ENCODE data around the gene PTGER1.

The PTGER1 gene

DNA sequence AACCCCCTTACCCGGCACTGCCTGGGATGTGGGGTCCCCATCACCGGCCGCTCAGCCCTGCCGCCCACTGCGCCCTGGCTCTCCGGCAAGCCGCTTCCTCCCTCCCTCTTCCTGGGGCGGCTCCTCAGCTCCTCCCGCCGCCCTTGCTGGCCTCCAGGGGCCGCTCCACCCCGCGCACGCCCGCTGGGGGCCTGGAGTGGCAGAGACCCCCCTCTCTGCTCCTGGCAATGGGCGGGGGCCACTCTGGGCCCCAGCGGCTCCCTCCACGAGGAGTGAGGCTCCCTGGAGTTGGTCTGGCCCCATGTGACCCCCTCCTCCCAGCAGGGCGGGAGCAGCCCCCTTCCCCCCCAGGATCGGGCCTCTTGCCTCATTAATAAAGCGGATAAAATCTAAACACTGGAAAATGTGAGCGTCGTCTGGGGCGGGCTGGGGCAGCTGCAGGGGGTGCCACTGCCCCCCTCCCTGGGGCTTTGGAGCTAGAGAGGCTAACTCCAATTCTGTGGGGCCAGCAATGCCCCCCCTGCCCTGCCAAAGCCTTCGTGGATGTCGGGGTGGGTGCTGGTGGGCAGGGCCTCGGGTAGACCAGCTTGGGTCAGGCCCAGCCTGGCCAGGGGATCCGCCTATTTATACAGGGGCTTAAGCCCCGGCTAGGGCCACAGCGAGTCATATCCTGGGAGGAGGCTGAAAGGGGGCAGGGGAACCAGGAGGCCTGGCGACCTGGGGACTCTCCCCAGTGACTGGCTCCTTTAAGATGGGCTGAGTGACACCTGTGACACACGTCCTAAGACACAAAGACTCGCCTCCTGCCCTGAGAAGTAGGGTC lies at the start of gene PTGER1:
TSS of gene PTGER1 (minus strand) at position 104 of the 823 bp plus-strand sequence. CDS start 1,034 bp downstream, outside the sequence.
- ATAC-seq (replicated peaks; ENCODE audit: extremely low read depth, poor library complexity, severe bottlenecking) = peak; percentile 17
- no peaks in the 10 kb centered on the region for H3K9me3 Mint-ChIP-seq
- H3K4me1 Mint-ChIP-seq = peaks cover 42% of the 10 kb centered on the region
- H3K36me3 Mint-ChIP-seq (ENCODE audit: insufficient read depth) = peaks cover 40% of the 10 kb centered on the region
- peak within 1 kb of the TSS; percentile 37 for H3K4me3 Mint-ChIP-seq
- DNase-seq (ENCODE audit: low spot score in 2 of 2) = no peak
- H3K27me3 Mint-ChIP-seq = peaks cover 24% of the 10 kb centered on the region
- peak within 1 kb of the TSS; percentile 71 for H3K27ac Mint-ChIP-seq (ENCODE audit: low read depth)

GRCh38 chr19:14520543-14520942 lies 45.4 kb upstream of the PTGER1 start:
- H3K27ac Mint-ChIP-seq (ENCODE audit: low read depth) = peak overlapping the region; percentile 100
- no peaks in the 10 kb centered on the region for H3K9me3 Mint-ChIP-seq
- H3K4me3 Mint-ChIP-seq = no peak overlapping the region
- ATAC-seq (replicated peaks; ENCODE audit: extremely low read depth, poor library complexity, severe bottlenecking) (no peak), DNase-seq (ENCODE audit: low spot score in 2 of 2) (no peak)
- no peaks in the 10 kb centered on the region for H3K27me3 Mint-ChIP-seq
- peaks cover 50% of the 10 kb centered on the region for H3K4me1 Mint-ChIP-seq
- H3K36me3 Mint-ChIP-seq (ENCODE audit: insufficient read depth) = peaks cover 53% of the 10 kb centered on the region

GRCh38 chr19:14519860-14520407 lies 44.8 kb upstream of the PTGER1 start:
- DNase-seq (ENCODE audit: low spot score in 2 of 2) (no peak), ATAC-seq (replicated peaks; ENCODE audit: extremely low read depth, poor library complexity, severe bottlenecking) (no peak)
- H3K4me3 Mint-ChIP-seq = peak overlapping the region; percentile 64
- peak overlapping the region; percentile 100 for H3K27ac Mint-ChIP-seq (ENCODE audit: low read depth)
- H3K36me3 Mint-ChIP-seq (ENCODE audit: insufficient read depth) = peaks cover 59% of the 10 kb centered on the region
- H3K9me3 Mint-ChIP-seq = no peaks in the 10 kb centered on the region
- H3K27me3 Mint-ChIP-seq = no peaks in the 10 kb centered on the region
- H3K4me1 Mint-ChIP-seq = peaks cover 56% of the 10 kb centered on the region

DNA sequence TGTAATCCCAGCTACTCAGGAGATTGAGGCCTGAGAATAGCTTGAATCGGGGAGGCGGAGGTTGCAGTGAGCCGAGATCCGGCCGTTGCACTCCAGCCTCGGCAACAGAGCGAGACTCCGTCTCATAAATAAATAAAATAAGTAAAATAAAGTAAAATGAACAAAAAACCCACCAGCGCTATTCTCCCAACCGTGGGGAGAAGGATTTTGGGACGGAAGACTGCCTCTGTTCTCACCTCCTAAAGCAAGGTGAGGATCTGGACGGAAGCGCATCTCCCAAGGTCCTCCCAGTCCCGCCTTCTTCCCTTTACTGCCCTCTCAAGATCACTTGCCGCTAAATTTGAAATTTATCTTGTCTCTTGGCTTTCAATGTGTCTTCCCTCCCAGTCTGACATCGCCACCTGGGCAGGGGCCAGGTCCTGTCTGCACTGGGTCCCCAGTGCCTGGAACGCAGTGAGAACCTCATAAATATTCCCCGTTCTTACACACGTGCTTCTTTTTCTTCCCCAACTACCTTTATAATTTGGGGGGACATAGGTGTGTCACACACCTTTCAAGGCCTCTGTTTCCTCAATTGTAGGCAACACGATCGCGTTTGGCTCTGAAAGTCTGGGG lies 44.2 kb upstream of the PTGER1 start:
- Mint-ChIP-seq H3K4me3 (peak overlapping the region; percentile 94), H3K36me3 (ENCODE audit: insufficient read depth) (peaks cover 64% of the 10 kb centered on the region), H3K9me3 (no peaks in the 10 kb centered on the region), H3K27ac (ENCODE audit: low read depth) (peak overlapping the region; percentile 100), H3K4me1 (peaks cover 62% of the 10 kb centered on the region), H3K27me3 (no peaks in the 10 kb centered on the region)
- no peak for DNase-seq (ENCODE audit: low spot score in 2 of 2)
- ATAC-seq (replicated peaks; ENCODE audit: extremely low read depth, poor library complexity, severe bottlenecking) = no peak

DNA sequence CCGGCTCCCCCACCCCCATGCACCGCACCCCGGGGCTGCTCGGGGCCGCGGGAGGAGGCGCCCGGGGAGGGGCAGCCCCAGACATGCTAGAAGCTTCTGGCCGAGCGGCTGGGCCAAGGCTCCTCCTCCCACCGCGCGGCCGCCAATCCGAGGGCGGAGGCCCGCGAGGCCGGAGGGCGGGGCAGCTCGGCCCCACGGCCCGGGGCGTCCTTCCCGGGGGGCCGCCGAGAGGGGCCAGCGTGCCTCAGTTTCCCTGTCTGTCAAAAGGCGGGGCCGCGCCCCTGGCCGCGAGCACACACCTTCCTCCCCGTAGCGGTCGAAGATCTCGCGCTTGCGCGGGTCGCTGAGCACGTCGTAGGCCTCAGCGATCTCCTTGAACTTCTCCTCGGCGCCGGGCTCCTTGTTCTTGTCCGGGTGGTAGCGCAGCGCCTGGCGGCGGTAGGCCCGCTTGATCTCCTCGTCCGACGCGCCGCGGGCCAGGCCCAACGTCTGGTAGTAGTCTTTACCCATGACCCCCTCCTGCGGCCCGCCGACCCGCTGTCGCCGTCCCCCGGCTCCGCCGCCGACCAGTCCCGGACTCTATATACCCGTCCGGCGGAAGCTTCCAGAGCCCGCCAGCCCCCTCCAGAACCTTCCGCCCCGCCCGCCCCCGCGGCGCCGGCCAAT lies 42.8 kb upstream of the PTGER1 start, which contains the start of gene DNAJB1:
TSS of gene DNAJB1 (minus strand) at position 558 of the 666 bp plus-strand sequence. CDS start at position 510, 48 bp downstream.
- H3K36me3 Mint-ChIP-seq (ENCODE audit: insufficient read depth) = peaks cover 74% of the 10 kb centered on the region
- H3K4me3 Mint-ChIP-seq = peak within 1 kb of the TSS; percentile 94
- peaks cover 63% of the 10 kb centered on the region for H3K4me1 Mint-ChIP-seq
- H3K27me3 Mint-ChIP-seq = no peaks in the 10 kb centered on the region
- DNase-seq (ENCODE audit: low spot score in 2 of 2) (peak in 1 of 2 donors; percentile 58), ATAC-seq (replicated peaks; ENCODE audit: extremely low read depth, poor library complexity, severe bottlenecking) (peak; percentile 46)
- H3K9me3 Mint-ChIP-seq = no peaks in the 10 kb centered on the region
- peak within 1 kb of the TSS; percentile 100 for H3K27ac Mint-ChIP-seq (ENCODE audit: low read depth)

GRCh38 chr19:14517446-14517839 lies 42.3 kb upstream of the PTGER1 start:
- no peaks in the 10 kb centered on the region for H3K9me3 Mint-ChIP-seq
- H3K27ac Mint-ChIP-seq (ENCODE audit: low read depth) = peak overlapping the region; percentile 100
- peaks cover 74% of the 10 kb centered on the region for H3K36me3 Mint-ChIP-seq (ENCODE audit: insufficient read depth)
- H3K27me3 Mint-ChIP-seq = no peaks in the 10 kb centered on the region
- no peak for DNase-seq (ENCODE audit: low spot score in 2 of 2)
- H3K4me3 Mint-ChIP-seq = peak overlapping the region; percentile 94
- H3K4me1 Mint-ChIP-seq = peaks cover 58% of the 10 kb centered on the region
- no peak for ATAC-seq (replicated peaks; ENCODE audit: extremely low read depth, poor library complexity, severe bottlenecking)

DNA sequence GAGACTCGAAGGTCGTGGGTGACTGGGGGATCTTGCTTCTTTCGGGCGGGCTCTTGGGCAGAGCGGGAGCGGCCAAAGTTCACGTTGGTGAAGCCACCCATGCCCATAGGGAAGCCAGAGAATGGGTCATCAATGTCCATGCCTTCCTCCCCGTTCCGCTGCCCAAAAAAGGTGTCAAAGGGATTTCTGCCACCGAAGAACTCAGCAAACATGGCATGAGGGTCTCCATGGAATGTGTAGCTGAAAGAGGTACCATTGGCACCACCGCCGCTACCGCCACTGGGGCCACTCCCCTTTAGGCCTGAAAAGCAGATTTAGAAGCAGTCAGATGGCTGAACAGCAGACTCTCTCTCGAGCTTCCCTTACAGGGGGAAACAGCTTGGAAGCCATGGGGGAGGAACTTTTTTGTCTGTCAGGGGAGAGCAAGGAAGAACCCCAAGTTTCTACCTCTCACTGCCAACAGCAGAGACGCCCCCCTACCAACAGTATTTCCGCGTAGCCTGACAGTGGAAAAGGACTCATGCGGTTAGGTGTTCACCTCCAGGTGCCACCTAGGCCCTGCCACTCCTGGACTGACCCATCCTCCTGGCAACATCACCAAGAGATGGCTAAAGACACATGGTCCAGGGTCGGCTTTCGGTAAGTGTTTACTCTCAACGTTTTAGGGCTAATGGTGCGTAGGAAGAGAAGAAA lies 41.7 kb upstream of the PTGER1 start:
- H3K27ac Mint-ChIP-seq (ENCODE audit: low read depth) = peak overlapping the region; percentile 100
- no peaks in the 10 kb centered on the region for H3K9me3 Mint-ChIP-seq
- no peak for DNase-seq (ENCODE audit: low spot score in 2 of 2)
- H3K27me3 Mint-ChIP-seq = no peaks in the 10 kb centered on the region
- H3K4me3 Mint-ChIP-seq = peak overlapping the region; percentile 94
- no peak for ATAC-seq (replicated peaks; ENCODE audit: extremely low read depth, poor library complexity, severe bottlenecking)
- peaks cover 52% of the 10 kb centered on the region for H3K4me1 Mint-ChIP-seq
- H3K36me3 Mint-ChIP-seq (ENCODE audit: insufficient read depth) = peaks cover 74% of the 10 kb centered on the region

DNA sequence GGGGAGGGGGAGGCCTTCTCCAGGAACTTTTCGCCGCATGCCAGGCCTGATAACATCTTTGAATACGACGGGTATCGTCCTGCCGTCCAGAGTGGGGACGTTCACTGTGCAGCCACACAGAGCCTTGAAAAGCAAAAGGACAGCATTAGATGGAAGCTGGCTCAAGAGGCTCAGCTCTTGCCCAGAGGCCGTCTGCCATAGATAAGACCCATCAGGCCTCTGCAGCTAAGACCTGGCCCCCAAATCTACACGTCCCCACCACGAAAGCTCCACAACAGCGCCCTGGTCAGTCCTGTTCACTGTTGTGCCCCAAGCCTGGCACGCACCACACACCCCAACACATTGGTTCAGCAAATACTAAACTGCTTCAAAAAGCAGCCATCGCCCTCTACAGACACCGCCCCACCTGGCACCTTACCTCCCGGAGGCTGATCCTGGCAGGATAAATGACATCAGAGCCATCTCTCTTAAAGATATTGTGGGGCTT lies 40.9 kb upstream of the PTGER1 start:
- H3K36me3 Mint-ChIP-seq (ENCODE audit: insufficient read depth) = peaks cover 71% of the 10 kb centered on the region

DNA sequence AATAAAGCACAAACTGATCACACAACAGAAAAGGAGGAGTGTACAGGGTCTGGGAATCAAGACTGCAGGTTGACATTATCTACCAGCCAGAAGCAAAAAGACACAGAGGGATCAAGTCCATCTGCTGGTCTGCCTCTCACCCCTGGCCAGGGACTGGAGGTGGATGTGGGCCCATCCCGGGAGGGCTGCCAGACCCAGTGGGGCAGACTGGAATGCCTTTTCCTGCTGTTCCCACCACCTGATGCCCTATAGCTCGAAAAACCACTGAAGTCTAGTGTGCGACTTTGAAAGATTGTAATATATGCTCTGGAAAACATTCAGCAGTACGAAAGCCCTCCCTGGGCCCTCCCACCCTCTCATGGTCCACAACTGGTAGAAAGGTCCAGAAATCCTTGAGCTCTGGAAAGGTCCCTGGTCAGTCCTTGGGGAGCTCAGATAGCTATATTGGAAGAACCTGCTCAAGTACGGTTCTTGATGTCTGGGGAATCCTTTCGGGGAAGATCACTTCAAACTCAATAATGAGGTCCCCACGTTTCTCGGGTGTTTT lies 40.4 kb upstream of the PTGER1 start:
- Mint-ChIP-seq H3K36me3 (ENCODE audit: insufficient read depth) (peaks cover 71% of the 10 kb centered on the region), H3K27ac (ENCODE audit: low read depth) (peak overlapping the region; percentile 100), H3K4me1 (peaks cover 52% of the 10 kb centered on the region), H3K9me3 (no peaks in the 10 kb centered on the region), H3K27me3 (no peaks in the 10 kb centered on the region), H3K4me3 (peak overlapping the region; percentile 94)
- DNase-seq (ENCODE audit: low spot score in 2 of 2) (no peak), ATAC-seq (replicated peaks; ENCODE audit: extremely low read depth, poor library complexity, severe bottlenecking) (no peak)

More for the DNA sequence above, 40.9 kb upstream of the PTGER1 start:
- Mint-ChIP-seq H3K27me3 (no peaks in the 10 kb centered on the region), H3K4me1 (peaks cover 49% of the 10 kb centered on the region), H3K27ac (ENCODE audit: low read depth) (peak overlapping the region; percentile 100), H3K9me3 (no peaks in the 10 kb centered on the region), H3K4me3 (peak overlapping the region; percentile 94)
- DNase-seq (ENCODE audit: low spot score in 2 of 2) (no peak), ATAC-seq (replicated peaks; ENCODE audit: extremely low read depth, poor library complexity, severe bottlenecking) (no peak)

- Mint-ChIP-seq H3K4me3 (peak overlapping the region; percentile 94), H3K27me3 (no peaks in the 10 kb centered on the region), H3K4me1 (peaks cover 46% of the 10 kb centered on the region), H3K36me3 (ENCODE audit: insufficient read depth) (peaks cover 73% of the 10 kb centered on the region), H3K9me3 (no peaks in the 10 kb centered on the region), H3K27ac (ENCODE audit: low read depth) (peak overlapping the region; percentile 100)
- DNase-seq (ENCODE audit: low spot score in 2 of 2) (no peak), ATAC-seq (replicated peaks; ENCODE audit: extremely low read depth, poor library complexity, severe bottlenecking) (no peak)
These were observed 39.2 kb upstream of the PTGER1 start for GRCh38 chr19:14514215-14514863.

DNA sequence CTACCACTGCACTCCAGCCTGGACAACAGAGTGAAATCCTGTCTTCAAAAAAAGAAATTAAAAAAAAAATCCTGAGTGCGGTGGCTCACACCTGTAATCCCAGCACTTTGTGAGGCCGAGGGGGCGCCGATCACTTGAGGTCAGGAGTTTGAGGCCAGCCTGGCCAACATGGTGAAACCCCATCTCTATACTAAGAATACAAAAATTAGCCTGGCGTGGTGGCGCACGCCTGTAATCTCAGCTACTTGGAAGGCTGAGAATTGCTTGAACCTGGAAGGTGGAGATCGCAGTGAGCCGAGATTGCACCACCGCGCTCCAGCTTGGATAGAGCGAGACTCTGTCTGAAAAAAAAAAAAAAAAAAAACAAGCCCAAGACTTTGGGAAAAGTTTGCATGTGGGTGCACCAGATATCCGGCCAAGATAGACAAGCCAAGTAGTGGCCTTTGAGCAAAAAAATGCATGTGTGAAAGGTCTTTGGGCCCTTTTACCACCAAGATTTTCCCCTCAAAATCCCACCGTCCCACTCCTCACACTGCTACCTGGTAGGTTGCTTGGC lies 37.3 kb upstream of the PTGER1 start:
- Mint-ChIP-seq H3K4me1 (peaks cover 44% of the 10 kb centered on the region), H3K27ac (ENCODE audit: low read depth) (no peak overlapping the region), H3K9me3 (no peaks in the 10 kb centered on the region), H3K36me3 (ENCODE audit: insufficient read depth) (peaks cover 61% of the 10 kb centered on the region), H3K4me3 (no peak overlapping the region), H3K27me3 (no peaks in the 10 kb centered on the region)
- DNase-seq (ENCODE audit: low spot score in 2 of 2) (no peak), ATAC-seq (replicated peaks; ENCODE audit: extremely low read depth, poor library complexity, severe bottlenecking) (no peak)

All from central memory CD8-positive, alpha-beta T cell (primary cell).